HCT116 (cell line): Measurements from ENCODE around the gene ZNF414. TPM values are rescaled to one million over a fixed set of nuclear protein-coding genes. Genes with fewer than 3 reads are reported as not detected.

Experiments
- ATAC-seq: fragments of 200-7000 bp; cut with Tn5 transposase; 2 replicates; pipeline ENCODE4 v1.9.1; 2020; ENCODE audit warnings: mild to moderate bottlenecking, moderate library complexity
- BruUV-seq: library from RNA; stranded (reverse); fragments of 400-500 nt; replicated peaks from 2 replicates; lab custom pipeline; 2021; lab: Mats Ljungman, UMichigan
- CTCF ChIA-PET: fragments of 300-600 bp; sonication (Branson Sonifier 250); formaldehyde crosslinking; loops from one replicate; lab custom pipeline; 2021; ENCODE audit warnings: antibody characterized with exemption; lab: Charles Lee
- POLR2A ChIA-PET: fragments of 300-600, 350-600 bp; sonication (Branson Sonifier 250); formaldehyde crosslinking; loops from one replicate; lab custom pipeline; 2021; ENCODE audit warnings: antibody characterized with exemption; lab: Charles Lee
- RAD21 ChIA-PET, 2 experiments: fragments of 300-600 bp; sonication (Branson Sonifier 250); formaldehyde crosslinking; loops; one replicate each; lab custom pipeline; 2023; ENCODE audit warnings: low total read pairs in 2 of 2; ENCODE audit not compliant: uncharacterized antibody in 2 of 2, unreplicated experiment in 2 of 2, low non-redundant PET in 1 of 2; lab: Charles Lee
- DNase-seq: peaks from one replicate; pipeline ENCODE4 v3.0.0-alpha.2; 2010; ENCODE audit warnings: low read depth, low spot score
- H2AFZ ChIP-seq: fragments of 200-600 bp; shearing (Covaris generic), sonication (generic); 2 replicates; pipeline ENCODE4 v1.6.1; 2017; ENCODE audit warnings: low read depth, mixed run types, mixed read lengths, antibody characterized with exemption, low read length; ENCODE audit not compliant: poor library complexity, severe bottlenecking
- H3K27ac ChIP-seq: 2 replicates; pipeline ENCODE4 v1.5.1; 2012; ENCODE audit warnings: low read depth, low read length
- H3K27me3 ChIP-seq: fragments of 200-600 bp; sonication (generic); 2 replicates; pipeline ENCODE4 v1.6.1; 2016; ENCODE audit warnings: mixed run types, low read length, mixed read lengths; ENCODE audit not compliant: insufficient read depth
- H3K36me3 ChIP-seq, 2 experiments: fragments of 200-500 bp in 1 of 2; fragments of 200-600 bp in 1 of 2; sonication (Bioruptor generic) in 1 of 2; sonication (generic) in 1 of 2; 2 replicates each; pipeline versions ENCODE4 v1.5.1 to v1.6.1; 2014 to 2016; ENCODE audit warnings: low read length in 2 of 2, inconsistent platforms in 1 of 2, mixed read lengths in 1 of 2, mixed run types in 1 of 2; ENCODE audit not compliant: insufficient read depth in 2 of 2, control insufficient read depth in 1 of 2
- H3K4me1 ChIP-seq, 2 experiments: fragments of 200-600 bp in 1 of 2; sonication (generic) in 1 of 2; 2 replicates each; pipeline versions ENCODE4 v1.5.1 to v1.6.1; 2012 to 2017; ENCODE audit warnings: low read length in 2 of 2, inconsistent platforms in 1 of 2, mild to moderate bottlenecking in 1 of 2, mixed read lengths in 1 of 2, mixed run types in 1 of 2, moderate library complexity in 1 of 2; ENCODE audit not compliant: insufficient read depth in 2 of 2, control insufficient read depth in 1 of 2
- H3K4me2 ChIP-seq: fragments of 200-600 bp; sonication (generic); 2 replicates; pipeline ENCODE4 v1.6.1; 2017; ENCODE audit warnings: mixed run types, low read length, mixed read lengths
- H3K4me3 ChIP-seq, 2 experiments: fragments of 200-600 bp in 1 of 2; sonication (generic) in 1 of 2; replicated peaks in 1 of 2; 2 replicates each; pipeline ENCODE4 v1.5.1; 2011 to 2016; ENCODE audit warnings: low read length in 2 of 2, control low read depth in 1 of 2, low read depth in 1 of 2, mild to moderate bottlenecking in 1 of 2, mixed read lengths in 1 of 2, mixed run types in 1 of 2
- H3K79me2 ChIP-seq: fragments of 200-600 bp; sonication (generic); 2 replicates; pipeline ENCODE4 v1.6.1; 2017; ENCODE audit warnings: mild to moderate bottlenecking, mixed run types, low read length, moderate library complexity, mixed read lengths; ENCODE audit not compliant: insufficient read depth
- H3K9ac ChIP-seq: fragments of 200-600 bp; sonication (generic); 2 replicates; pipeline ENCODE4 v1.6.1; 2016; ENCODE audit warnings: low read length, mixed read lengths
- H3K9me2 ChIP-seq: fragments of 200-600 bp; sonication (generic), shearing (Covaris generic); 2 replicates; pipeline ENCODE4 v1.6.1; 2017; ENCODE audit warnings: mixed run types, mild to moderate bottlenecking, moderate library complexity; ENCODE audit not compliant: insufficient read depth
- H3K9me3 ChIP-seq, 2 experiments: fragments of 200-500 bp in 1 of 2; fragments of 200-600 bp in 1 of 2; sonication (Bioruptor generic) in 1 of 2; sonication (generic) in 1 of 2; 2 replicates each; pipeline ENCODE4 v1.6.1; 2014 to 2017; ENCODE audit warnings: low read length in 2 of 2, mixed read lengths in 2 of 2, inconsistent platforms in 1 of 2, low read depth in 1 of 2, mild to moderate bottlenecking in 1 of 2, mixed run types in 1 of 2, moderate library complexity in 1 of 2; ENCODE audit not compliant: control insufficient read depth in 1 of 2, insufficient read depth in 1 of 2
- H4K20me1 ChIP-seq: fragments of 200-600 bp; sonication (generic), shearing (Covaris generic); 2 replicates; pipeline ENCODE4 v1.6.1; 2017; ENCODE audit warnings: mixed run types, mild to moderate bottlenecking, moderate library complexity; ENCODE audit not compliant: insufficient read depth
- CBX3 ChIP-seq: IDR thresholded peaks from 2 replicates; pipeline ENCODE4 v1.6.1; 2012; ENCODE audit warnings: low read depth
- EGR1 ChIP-seq: IDR thresholded peaks from 2 replicates; pipeline ENCODE4 v1.6.1; 2012; ENCODE audit warnings: low read depth
- ELF1 ChIP-seq: IDR thresholded peaks from 2 replicates; pipeline ENCODE4 v1.6.1; 2012; ENCODE audit warnings: low read depth, borderline replicate concordance
- EZH2phosphoT487 ChIP-seq: fragments of 200-600 bp; IDR thresholded peaks from 2 replicates; pipeline ENCODE4 v1.6.1; 2018; ENCODE audit warnings: antibody characterized with exemption, borderline replicate concordance
- JUND ChIP-seq: IDR thresholded peaks from 2 replicates; pipeline ENCODE4 v1.6.1; 2012
- POLR2AphosphoS5 ChIP-seq: IDR thresholded peaks from 2 replicates; pipeline ENCODE4 v1.6.1; 2011; ENCODE audit warnings: mild to moderate bottlenecking, low read depth, low read length, moderate library complexity
- SIN3A ChIP-seq: IDR thresholded peaks from 2 replicates; pipeline ENCODE4 v1.6.1; 2012; ENCODE audit warnings: low read depth
- SRF ChIP-seq: IDR thresholded peaks from 2 replicates; pipeline ENCODE4 v1.6.1; 2012; ENCODE audit warnings: low read depth
- ZFX ChIP-seq: fragments of 450-650 bp; IDR thresholded peaks from 2 replicates; pipeline ENCODE4 v1.6.1; 2017
- ZNF274 ChIP-seq: fragments of 200-500 bp; sonication (Bioruptor generic); IDR thresholded peaks from 2 replicates; pipeline ENCODE4 v1.6.1; 2014; ENCODE audit warnings: mild to moderate bottlenecking, low read depth, low read length, inconsistent platforms
- intact Hi-C: fragments of 100-400 bp; cut with micrococcal nuclease; formaldehyde crosslinking; loops from 2 replicates; pipeline ENCODE4 v1.10.0; 2022
- total RNA-seq: library from RNA; stranded (reverse); gene quantifications from one replicate; pipeline ENCODE4 v1.2.1, GENCODE V29; 2021; ENCODE audit not compliant: unreplicated experiment
- TF ChIP-seq, protein P1 (sequence below), 3 experiments: fragments of 200-600 bp in 1 of 3; sonication (generic) in 1 of 3; IDR thresholded peaks in 2 of 3; conservative IDR thresholded peaks in 1 of 3; 2 replicates each; pipeline ENCODE4 v1.5.1; 2012 to 2017; ENCODE audit warnings: low read depth in 2 of 3, low read length in 2 of 3, antibody characterized with exemption in 1 of 3, borderline replicate concordance in 1 of 3, control low read depth in 1 of 3, mild to moderate bottlenecking in 1 of 3, mixed read lengths in 1 of 3, mixed run types in 1 of 3, moderate library complexity in 1 of 3; ENCODE audit not compliant: insufficient read depth in 1 of 3
- TF ChIP-seq, protein P2 (sequence below): IDR thresholded peaks from 2 replicates; pipeline ENCODE4 v1.6.1; 2012

Gene ZNF414
- total RNA-seq, 1 experiment from 2014 or later = 31.9 TPM

DNA sequence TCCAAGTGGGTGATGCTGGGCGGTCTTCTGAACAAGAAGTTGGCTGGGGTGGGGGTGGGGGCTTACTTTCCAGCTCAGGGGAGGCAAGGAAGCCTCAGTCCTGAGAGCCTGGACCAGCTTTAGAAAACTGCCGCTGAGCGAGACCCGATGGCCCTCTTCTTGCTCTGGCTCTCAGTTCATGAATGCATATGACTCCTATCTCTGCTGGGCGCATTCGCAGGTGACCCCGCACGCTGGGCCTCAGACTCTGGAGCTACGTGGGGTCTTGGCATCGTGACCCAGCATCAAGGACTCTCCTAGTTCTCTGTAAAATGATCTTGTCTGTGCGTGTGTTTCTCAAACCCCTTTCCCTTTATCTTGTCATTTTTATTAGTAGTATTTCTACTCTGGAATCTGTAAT, 31.3 kb downstream of the ZNF414 start:
- Histone ChIP-seq H4K20me1 (no peaks in the 10 kb centered on the region; the same call in 1 of the 2 replicates), H3K9me2 (no peaks in the 10 kb centered on the region), H3K4me2 (no peak overlapping the region), H3K4me3 (no peak overlapping the region), H3K36me3 (peaks cover 31 to 52% of the 10 kb centered on the region in 2 experiments), H3K4me1 (no peaks in the 10 kb centered on the region), H3K27ac (no peak overlapping the region), H3K9me3 (no peaks in the 10 kb centered on the region), H2AFZ (no peak overlapping the region), H3K27me3 (no peaks in the 10 kb centered on the region), H3K9ac (no peak overlapping the region), H3K79me2 (peaks cover 79% of the 10 kb centered on the region)
- CTCF ChIA-PET = no interaction called here
- no peak for TF ChIP-seq JUND
- TF ChIP-seq CBX3 = no peak
- TF ChIP-seq, protein P1, sequence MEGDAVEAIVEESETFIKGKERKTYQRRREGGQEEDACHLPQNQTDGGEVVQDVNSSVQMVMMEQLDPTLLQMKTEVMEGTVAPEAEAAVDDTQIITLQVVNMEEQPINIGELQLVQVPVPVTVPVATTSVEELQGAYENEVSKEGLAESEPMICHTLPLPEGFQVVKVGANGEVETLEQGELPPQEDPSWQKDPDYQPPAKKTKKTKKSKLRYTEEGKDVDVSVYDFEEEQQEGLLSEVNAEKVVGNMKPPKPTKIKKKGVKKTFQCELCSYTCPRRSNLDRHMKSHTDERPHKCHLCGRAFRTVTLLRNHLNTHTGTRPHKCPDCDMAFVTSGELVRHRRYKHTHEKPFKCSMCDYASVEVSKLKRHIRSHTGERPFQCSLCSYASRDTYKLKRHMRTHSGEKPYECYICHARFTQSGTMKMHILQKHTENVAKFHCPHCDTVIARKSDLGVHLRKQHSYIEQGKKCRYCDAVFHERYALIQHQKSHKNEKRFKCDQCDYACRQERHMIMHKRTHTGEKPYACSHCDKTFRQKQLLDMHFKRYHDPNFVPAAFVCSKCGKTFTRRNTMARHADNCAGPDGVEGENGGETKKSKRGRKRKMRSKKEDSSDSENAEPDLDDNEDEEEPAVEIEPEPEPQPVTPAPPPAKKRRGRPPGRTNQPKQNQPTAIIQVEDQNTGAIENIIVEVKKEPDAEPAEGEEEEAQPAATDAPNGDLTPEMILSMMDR (IDR thresholded peaks at IDR 0.05 in 2 of 3, conservative IDR thresholded peaks at IDR 0.05 in 1 of 3; ENCODE audit: borderline replicate concordance in 1 of 3, insufficient read depth in 1 of 3, low read depth in 2 of 3, low read length in 2 of 3) = no peak
- TF ChIP-seq ZFX = no peak
- TF ChIP-seq POLR2AphosphoS5 = no peak
- no peak for TF ChIP-seq EZH2phosphoT487
- no peak for TF ChIP-seq EGR1
- no peak for TF ChIP-seq SRF
- TF ChIP-seq SIN3A = no peak
- TF ChIP-seq, protein P2, sequence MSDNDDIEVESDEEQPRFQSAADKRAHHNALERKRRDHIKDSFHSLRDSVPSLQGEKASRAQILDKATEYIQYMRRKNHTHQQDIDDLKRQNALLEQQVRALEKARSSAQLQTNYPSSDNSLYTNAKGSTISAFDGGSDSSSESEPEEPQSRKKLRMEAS = no peak
- TF ChIP-seq ZNF274 = no peak
- no peak for TF ChIP-seq ELF1
- BruUV-seq = no TSS peak
- intact Hi-C loops = no loop called here
- ATAC-seq = no peak
- POLR2A ChIA-PET = interaction anchor here (1.7 kb wide), 1 partner anchor 12 kb away, joined by 3 read pairs; no protein-coding TSS in a partner anchor
- RAD21 ChIA-PET = no interaction called here
- DNase-seq = no peak
